Peyer's patch (tissue), 4 donors: ENCODE results near the gene PCDHB13.

Source experiments
- POLR2A ChIP-seq, 2 donors: fragments of 450-650 bp; IDR thresholded peaks; one replicate each; pipeline ENCODE4 v1.5.1; 2017; ENCODE audit warnings: antibody characterized with exemption in 2 of 2, mild to moderate bottlenecking in 2 of 2, moderate library complexity in 2 of 2
- TF ChIP-seq, protein P1 (sequence below), 6 experiments: fragments of 450-650 bp in 4 of 6; fragments of 200-600 bp in 2 of 6; sonication (generic) in 1 of 6; IDR thresholded peaks; one replicate each; pipeline ENCODE4 v1.5.1; 2017 to 2019; ENCODE audit warnings: antibody characterized with exemption in 6 of 6, mild to moderate bottlenecking in 3 of 6, moderate library complexity in 1 of 6

DNA sequence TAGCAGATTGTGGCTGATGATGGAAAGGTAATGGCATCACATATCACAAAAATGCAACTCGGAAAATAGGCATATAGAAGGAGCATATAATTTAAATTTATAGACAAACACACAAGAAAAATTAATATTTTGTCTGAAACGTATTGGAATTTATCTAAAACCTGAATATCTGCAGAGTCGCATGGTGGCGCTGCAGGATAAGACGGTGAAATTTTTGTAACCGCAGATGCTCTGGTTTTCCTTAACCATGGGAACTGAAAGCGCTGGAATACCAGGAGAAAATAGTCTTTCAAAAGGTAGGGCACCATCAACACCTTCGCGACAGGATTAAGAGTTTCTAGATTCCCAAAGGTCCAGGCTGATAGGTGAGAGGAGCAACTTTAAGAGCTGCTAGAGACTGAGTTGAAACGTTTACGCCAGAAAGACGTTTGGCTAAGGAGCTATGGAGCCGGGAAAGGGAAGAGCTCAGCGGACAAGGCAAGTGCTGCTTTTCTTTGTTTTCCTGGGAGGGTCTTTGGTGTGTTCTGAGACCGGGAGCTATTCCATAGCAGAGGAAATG lies 20.5 kb downstream of the PCDHB13 start:
- TF ChIP-seq, protein P1, sequence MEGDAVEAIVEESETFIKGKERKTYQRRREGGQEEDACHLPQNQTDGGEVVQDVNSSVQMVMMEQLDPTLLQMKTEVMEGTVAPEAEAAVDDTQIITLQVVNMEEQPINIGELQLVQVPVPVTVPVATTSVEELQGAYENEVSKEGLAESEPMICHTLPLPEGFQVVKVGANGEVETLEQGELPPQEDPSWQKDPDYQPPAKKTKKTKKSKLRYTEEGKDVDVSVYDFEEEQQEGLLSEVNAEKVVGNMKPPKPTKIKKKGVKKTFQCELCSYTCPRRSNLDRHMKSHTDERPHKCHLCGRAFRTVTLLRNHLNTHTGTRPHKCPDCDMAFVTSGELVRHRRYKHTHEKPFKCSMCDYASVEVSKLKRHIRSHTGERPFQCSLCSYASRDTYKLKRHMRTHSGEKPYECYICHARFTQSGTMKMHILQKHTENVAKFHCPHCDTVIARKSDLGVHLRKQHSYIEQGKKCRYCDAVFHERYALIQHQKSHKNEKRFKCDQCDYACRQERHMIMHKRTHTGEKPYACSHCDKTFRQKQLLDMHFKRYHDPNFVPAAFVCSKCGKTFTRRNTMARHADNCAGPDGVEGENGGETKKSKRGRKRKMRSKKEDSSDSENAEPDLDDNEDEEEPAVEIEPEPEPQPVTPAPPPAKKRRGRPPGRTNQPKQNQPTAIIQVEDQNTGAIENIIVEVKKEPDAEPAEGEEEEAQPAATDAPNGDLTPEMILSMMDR (IDR thresholded peaks at IDR 0.05), result peak in 1 of 6 experiments; percentile 5
- no peak for TF ChIP-seq POLR2A (IDR thresholded peaks at IDR 0.05)
